Spleen (tissue), 11 donors: ENCODE measurements around the gene DOCK10. TPM values are rescaled to one million over a fixed set of nuclear protein-coding genes. Genes with fewer than 3 reads are reported as not detected.

ENCODE experiments used
- DNase-seq: peaks from one replicate; pipeline ENCODE4 v3.0.0-alpha.2; 2020
- H3K27ac ChIP-seq, 8 donors: fragments of 200-600 bp; sonication (generic) in 7 of 8; 1 replicate in 4 of 8; 2 replicates in 4 of 8; pipeline versions ENCODE4 v1.5.0 to v1.8.0; 2016 to 2021; ENCODE audit warnings: inconsistent platforms in 4 of 8, mild to moderate bottlenecking in 4 of 8, moderate library complexity in 1 of 8
- H3K27me3 ChIP-seq, 7 donors: fragments of 200-600 bp; sonication (generic) in 6 of 7; replicated peaks in 1 of 7; 1 replicate in 4 of 7; 2 replicates in 3 of 7; pipeline versions ENCODE4 v1.5.0 to v1.8.0; 2016 to 2021; ENCODE audit warnings: inconsistent platforms in 3 of 7, mild to moderate bottlenecking in 1 of 7
- H3K36me3 ChIP-seq, 6 donors: fragments of 200-600 bp; sonication (generic) in 5 of 6; 1 replicate in 4 of 6; 2 replicates in 2 of 6; pipeline versions ENCODE4 v1.5.0 to v1.8.0; 2016 to 2021; ENCODE audit warnings: inconsistent platforms in 2 of 6
- H3K4me1 ChIP-seq, 6 donors: fragments of 200-600 bp; sonication (generic) in 5 of 6; 1 replicate in 3 of 6; 2 replicates in 3 of 6; pipeline versions ENCODE4 v1.5.0 to v1.8.0; 2016 to 2021; ENCODE audit warnings: inconsistent platforms in 3 of 6
- H3K4me3 ChIP-seq, 8 donors: fragments of 200-600 bp; sonication (generic) in 7 of 8; 1 replicate in 4 of 8; 2 replicates in 4 of 8; pipeline versions ENCODE4 v1.5.0 to v1.8.0; 2016 to 2021; ENCODE audit warnings: inconsistent platforms in 4 of 8, mild to moderate bottlenecking in 4 of 8, moderate library complexity in 2 of 8
- H3K9me3 ChIP-seq, 8 donors: fragments of 200-600 bp; sonication (generic) in 7 of 8; 1 replicate in 4 of 8; 2 replicates in 4 of 8; pipeline versions ENCODE4 v1.5.0 to v1.8.0; 2016 to 2021; ENCODE audit warnings: inconsistent platforms in 4 of 8
- POLR2A ChIP-seq, 3 donors: fragments of 450-650 bp; IDR thresholded peaks; one replicate each; pipeline ENCODE4 v1.5.1; 2017; ENCODE audit warnings: antibody characterized with exemption in 3 of 3, mild to moderate bottlenecking in 1 of 3
- POLR2AphosphoS5 ChIP-seq, 3 donors: sonication (generic); formaldehyde crosslinking; IDR thresholded peaks; one replicate each; pipeline ENCODE4 v1.5.1; 2017; ENCODE audit warnings: antibody characterized with exemption in 3 of 3
- WGBS, 5 donors: extraction: QIAGEN DNeasy Blood & Tissue Kit in 3 of 5; methylation state at CpG; one replicate each; pipeline versions ENCODE4 v1.1.5 to v1.1.7; 2013 to 2018; 5-methylcytosine and 5-hydroxymethylcytosine counted together
- intact Hi-C: fragments of 100-400 bp; cut with DNase I; formaldehyde crosslinking; loops from one replicate; pipeline ENCODE4 v1.15.0; 2023; ENCODE audit warnings: low total_unique reads
- polyA plus RNA-seq, 3 donors: library from polyadenylated mRNA; stranded (reverse); fragments of 200-250 nt; gene quantifications; one replicate each; pipeline ENCODE4 v1.2.1, GENCODE V29; 2013
- total RNA-seq, 7 donors: library from RNA; depleted of rRNA in 3 of 7; stranded (reverse); fragments of >200 nt in 3 of 7; fragmentation: NEBNext Ultra II Directional in 4 of 7; extraction: Animal tissue kit (Norgen Biotek cat#: 25700) in 4 of 7; gene quantifications; one replicate each; pipeline versions ENCODE4 v1.1.0 to v1.2.1, GENCODE V29; 2016 to 2021
- TF ChIP-seq, protein P1 (sequence below), 11 experiments: fragments of 200-600 bp in 7 of 11; fragments of 450-650 bp in 4 of 11; sonication (generic) in 4 of 11; IDR thresholded peaks in 8 of 11; conservative IDR thresholded peaks in 3 of 11; 1 replicate in 7 of 11; 2 replicates in 4 of 11; pipeline versions ENCODE4 v1.4.0 to v1.8.0; 2016 to 2021; ENCODE audit warnings: antibody characterized with exemption in 11 of 11, inconsistent platforms in 4 of 11, mild to moderate bottlenecking in 1 of 11
- donor health status: healthy with polysubstance abuse.
- donor health status: DM: no; HTN: no; CAD: no; lungs with moderate emphysema.
- donor health status: DM: no; HTN: no; CAD: no.
- donor health status: Bipolar disorder and iron deficiency.
- donor health status: healthy.
- donor health status: DM: no; HTN: no; CAD: no.
- donor health status: DM: yes; HTN: yes; CAD: no.

Gene DOCK10
- total and polyA plus RNA-seq, 10 donors = 12.5 to 203 (median 158) TPM

- no peak overlapping the region for H3K27ac ChIP-seq
- H3K9me3 ChIP-seq = no peaks in the 10 kb centered on the region
- no peaks in the 10 kb centered on the region for H3K36me3 ChIP-seq
- H3K27me3 ChIP-seq = no peaks in the 10 kb centered on the region
- no peak for TF ChIP-seq POLR2A (IDR thresholded peaks at IDR 0.05)
- TF ChIP-seq, protein P1, sequence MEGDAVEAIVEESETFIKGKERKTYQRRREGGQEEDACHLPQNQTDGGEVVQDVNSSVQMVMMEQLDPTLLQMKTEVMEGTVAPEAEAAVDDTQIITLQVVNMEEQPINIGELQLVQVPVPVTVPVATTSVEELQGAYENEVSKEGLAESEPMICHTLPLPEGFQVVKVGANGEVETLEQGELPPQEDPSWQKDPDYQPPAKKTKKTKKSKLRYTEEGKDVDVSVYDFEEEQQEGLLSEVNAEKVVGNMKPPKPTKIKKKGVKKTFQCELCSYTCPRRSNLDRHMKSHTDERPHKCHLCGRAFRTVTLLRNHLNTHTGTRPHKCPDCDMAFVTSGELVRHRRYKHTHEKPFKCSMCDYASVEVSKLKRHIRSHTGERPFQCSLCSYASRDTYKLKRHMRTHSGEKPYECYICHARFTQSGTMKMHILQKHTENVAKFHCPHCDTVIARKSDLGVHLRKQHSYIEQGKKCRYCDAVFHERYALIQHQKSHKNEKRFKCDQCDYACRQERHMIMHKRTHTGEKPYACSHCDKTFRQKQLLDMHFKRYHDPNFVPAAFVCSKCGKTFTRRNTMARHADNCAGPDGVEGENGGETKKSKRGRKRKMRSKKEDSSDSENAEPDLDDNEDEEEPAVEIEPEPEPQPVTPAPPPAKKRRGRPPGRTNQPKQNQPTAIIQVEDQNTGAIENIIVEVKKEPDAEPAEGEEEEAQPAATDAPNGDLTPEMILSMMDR (IDR thresholded peaks at IDR 0.05 in 8 of 11, conservative IDR thresholded peaks at IDR 0.05 in 3 of 11) = no peak
- TF ChIP-seq POLR2AphosphoS5 (IDR thresholded peaks at IDR 0.05) = no peak
- WGBS, 5 donors = 83 to 97% (median 87%) methylated on average over 4 of the region's 4 CpGs
- DNase-seq = no peak
- no peak overlapping the region for H3K4me3 ChIP-seq
- H3K4me1 ChIP-seq = no peaks in the 10 kb centered on the region
- intact Hi-C loops = no loop called here
These were observed 44.2 kb upstream of the DOCK10 start for GRCh38 chr2:225086439-225086838.

DNA sequence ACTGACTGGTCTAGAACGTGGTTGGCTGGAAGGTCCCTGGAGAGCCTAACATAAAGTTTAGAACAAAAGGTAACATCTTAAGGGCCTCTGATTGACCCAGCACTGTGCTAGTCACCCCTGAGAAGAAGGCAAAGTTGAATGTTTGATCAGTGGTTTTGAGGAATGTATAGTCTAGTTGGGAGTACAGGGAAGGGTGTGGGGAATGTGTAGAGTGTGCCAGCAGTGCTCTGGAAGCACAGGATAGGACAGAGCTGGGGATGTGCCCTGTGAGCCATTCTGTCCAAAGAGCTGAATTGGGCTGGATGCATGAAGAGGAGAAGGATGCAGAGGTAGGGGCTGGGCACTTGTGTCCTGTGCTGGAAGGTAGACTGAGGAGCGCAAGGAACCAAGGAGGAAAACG lies 41.0 kb upstream of the DOCK10 start:
- DNase-seq = no peak
- Histone ChIP-seq H3K4me1 (no peaks in the 10 kb centered on the region), H3K27ac (no peak overlapping the region), H3K27me3 (no peaks in the 10 kb centered on the region), H3K4me3 (no peak overlapping the region), H3K9me3 (no peaks in the 10 kb centered on the region), H3K36me3 (no peaks in the 10 kb centered on the region)
- intact Hi-C loops = no loop called here
- WGBS, 5 donors = 83 to 94% (median 88%) methylated on average over 3 of the region's 3 CpGs
- TF ChIP-seq, protein P1 (IDR thresholded peaks at IDR 0.05 in 8 of 11, conservative IDR thresholded peaks at IDR 0.05 in 3 of 11) = no peak
- no peak for TF ChIP-seq POLR2A (IDR thresholded peaks at IDR 0.05)

GRCh38 chr2:225076125-225076524 lies 33.9 kb upstream of the DOCK10 start:
- H3K4me3 ChIP-seq = no peak overlapping the region
- TF ChIP-seq POLR2AphosphoS5 (IDR thresholded peaks at IDR 0.05) (no peak), POLR2A (IDR thresholded peaks at IDR 0.05) (no peak)
- TF ChIP-seq, protein P1 (IDR thresholded peaks at IDR 0.05 in 8 of 11, conservative IDR thresholded peaks at IDR 0.05 in 3 of 11) = no peak
- no peak for DNase-seq
- no peaks in the 10 kb centered on the region for H3K27me3 ChIP-seq
- H3K27ac ChIP-seq = no peak overlapping the region
- intact Hi-C loops = no loop called here
- H3K36me3 ChIP-seq = no peaks in the 10 kb centered on the region
- no peaks in the 10 kb centered on the region for H3K4me1 ChIP-seq
- H3K9me3 ChIP-seq = no peaks in the 10 kb centered on the region

DNA sequence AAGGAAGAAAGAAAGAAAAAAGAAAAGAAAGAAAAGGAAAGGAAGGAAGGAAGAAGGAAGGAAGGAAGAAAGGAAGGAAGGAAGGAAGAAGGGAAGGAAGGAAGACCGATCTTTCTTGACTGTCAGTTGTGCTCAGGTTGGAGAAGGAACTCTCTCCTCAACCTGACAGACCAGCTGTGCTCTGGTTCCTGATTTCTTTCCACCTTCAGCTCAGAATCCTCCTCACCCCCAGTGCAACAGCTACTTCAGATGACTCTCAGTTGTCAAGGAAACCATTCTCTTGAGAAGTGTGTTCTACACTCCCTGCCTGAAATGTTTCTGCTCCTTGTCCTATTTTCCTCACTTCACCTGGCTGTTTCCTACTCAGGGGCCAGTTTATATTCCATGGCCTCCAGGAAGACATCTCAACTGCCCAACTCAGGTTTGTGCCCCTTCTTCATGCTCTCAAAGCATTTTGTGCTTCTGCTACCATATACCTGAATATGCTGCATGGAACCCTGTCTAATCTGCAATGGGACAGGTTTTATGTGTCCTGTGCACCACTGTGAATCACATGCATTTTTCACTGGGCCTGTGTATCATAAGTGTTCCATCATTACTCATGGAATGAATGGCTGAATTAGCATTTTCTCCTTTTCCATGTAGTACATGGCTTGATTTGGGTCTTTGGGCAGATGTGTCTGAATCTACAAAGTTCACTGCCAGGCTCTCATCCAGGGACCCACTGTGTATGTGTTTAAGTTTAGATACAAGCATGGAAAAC lies 32.8 kb upstream of the DOCK10 start:
- Histone ChIP-seq H3K36me3 (no peaks in the 10 kb centered on the region), H3K27ac (no peak overlapping the region), H3K4me1 (no peaks in the 10 kb centered on the region), H3K9me3 (no peaks in the 10 kb centered on the region), H3K4me3 (no peak overlapping the region), H3K27me3 (no peaks in the 10 kb centered on the region)
- TF ChIP-seq, protein P1 (IDR thresholded peaks at IDR 0.05 in 8 of 11, conservative IDR thresholded peaks at IDR 0.05 in 3 of 11) = no peak
- TF ChIP-seq POLR2A (IDR thresholded peaks at IDR 0.05) (no peak), POLR2AphosphoS5 (IDR thresholded peaks at IDR 0.05) (no peak)
- DNase-seq = no peak
- 48 to 71% (median 59%) methylated on average over 1 of the region's 1 CpG for WGBS, 5 donors
- intact Hi-C loops = no loop called here
